WTC11 (cell line): ENCODE measurements around the gene BRK1. TPM values are rescaled to one million over a fixed set of nuclear protein-coding genes. Genes with fewer than 3 reads are reported as not detected.

Source experiments
- ATAC-seq: fragments of 200-7000 bp; cut with Tn5 transposase; 2 replicates; pipeline ENCODE4 v1.10.0; 2021; ENCODE audit warnings: mild to moderate bottlenecking, moderate library complexity
- CTCF ChIA-PET: fragments of 300-600 bp; sonication (Branson Sonifier 250); formaldehyde crosslinking; loops from one replicate; lab custom pipeline; 2021; ENCODE audit warnings: antibody characterized with exemption; lab: Charles Lee
- POLR2A ChIA-PET: fragments of 350-600 bp; sonication (Branson Sonifier 250); formaldehyde crosslinking; loops from one replicate; lab custom pipeline; 2021; ENCODE audit warnings: antibody characterized with exemption; lab: Charles Lee
- DNase-seq: peaks from one replicate; pipeline ENCODE4 v3.0.0; 2021; ENCODE audit warnings: low spot score
- H3K27ac Mint-ChIP-seq: 2 replicates; pipeline ENCODE4 v1.8.0; 2021; ENCODE audit warnings: mixed read lengths
- H3K27me3 Mint-ChIP-seq: 2 replicates; pipeline ENCODE4 v1.8.0; 2021; ENCODE audit warnings: low read depth, mild to moderate bottlenecking, moderate library complexity, mixed read lengths
- H3K36me3 Mint-ChIP-seq: 2 replicates; pipeline ENCODE4 v1.8.0; 2021; ENCODE audit warnings: mixed read lengths
- H3K4me1 Mint-ChIP-seq: 2 replicates; pipeline ENCODE4 v1.8.0; 2022; ENCODE audit warnings: mixed read lengths
- H3K4me3 Mint-ChIP-seq: 2 replicates; pipeline ENCODE4 v1.8.0; 2021; ENCODE audit warnings: mild to moderate bottlenecking, moderate library complexity, mixed read lengths
- H3K9me3 Mint-ChIP-seq: 2 replicates; pipeline ENCODE4 v1.8.0; 2021; ENCODE audit warnings: mixed read lengths
- ESRRA ChIP-seq: sonication (generic); formaldehyde crosslinking; IDR thresholded peaks from 2 replicates; pipeline ENCODE4 v1.8.1; 2022; ENCODE audit warnings: mild to moderate bottlenecking, missing genetic modification reagents, borderline replicate concordance
- GRHL2 ChIP-seq: fragments of 250-450 bp; sonication (Bioruptor Pico); IDR thresholded peaks from 2 replicates; pipeline ENCODE4 v1.8.0; 2022; ENCODE audit warnings: mild to moderate bottlenecking, moderate library complexity; ENCODE audit not compliant: insufficient replicate concordance, severe bottlenecking
- JUN ChIP-seq: sonication (generic); formaldehyde crosslinking; IDR thresholded peaks from 2 replicates; pipeline ENCODE4 v1.8.0; 2023; ENCODE audit warnings: mild to moderate bottlenecking, missing genetic modification reagents
- NR1H2 ChIP-seq: sonication (generic); formaldehyde crosslinking; IDR thresholded peaks from 2 replicates; pipeline ENCODE4 v1.9.0; 2021; ENCODE audit warnings: mild to moderate bottlenecking, moderate library complexity, missing genetic modification reagents
- NR3C1 ChIP-seq: sonication (generic); formaldehyde crosslinking; conservative IDR thresholded peaks from 2 replicates; pipeline ENCODE4 v1.8.1; 2023; ENCODE audit warnings: low read depth, mild to moderate bottlenecking, missing genetic modification reagents
- RELA ChIP-seq: sonication (generic); formaldehyde crosslinking; IDR thresholded peaks from 2 replicates; pipeline ENCODE4 v1.8.1; 2022; ENCODE audit warnings: missing genetic modification reagents, mild to moderate bottlenecking, borderline replicate concordance
- TCF7 ChIP-seq: sonication (generic); formaldehyde crosslinking; IDR thresholded peaks from 2 replicates; pipeline ENCODE4 v1.8.0; 2022; ENCODE audit warnings: mild to moderate bottlenecking, low read depth, missing genetic modification reagents, moderate library complexity
- TEAD1 ChIP-seq: sonication (generic); formaldehyde crosslinking; IDR thresholded peaks from 2 replicates; pipeline ENCODE4 v1.8.0; 2022; ENCODE audit warnings: mild to moderate bottlenecking, missing genetic modification reagents
- ZNF121 ChIP-seq: sonication (generic); formaldehyde crosslinking; IDR thresholded peaks from 2 replicates; pipeline ENCODE4 v1.8.0; 2023; ENCODE audit warnings: missing genetic modification reagents
- ZNF232 ChIP-seq: sonication (generic); formaldehyde crosslinking; IDR thresholded peaks from 2 replicates; pipeline ENCODE4 v1.8.0; 2022; ENCODE audit warnings: mild to moderate bottlenecking, missing genetic modification reagents
- ZNF416 ChIP-seq: fragments of 250-450 bp; sonication (Bioruptor Pico); IDR thresholded peaks from 2 replicates; pipeline ENCODE4 v1.9.0; 2021; ENCODE audit warnings: mild to moderate bottlenecking, inconsistent platforms
- ZNF671 ChIP-seq: fragments of 250-450 bp; sonication (Bioruptor Pico); IDR thresholded peaks from 2 replicates; pipeline ENCODE4 v1.8.0; 2021; ENCODE audit warnings: mild to moderate bottlenecking
- total RNA-seq: library from RNA; stranded (reverse); gene quantifications from 3 replicates; pipeline ENCODE4 v1.2.3, GENCODE V29; 2021
- TF ChIP-seq, protein P1 (sequence below): sonication (generic); formaldehyde crosslinking; IDR thresholded peaks from 2 replicates; pipeline ENCODE4 v1.8.1; 2022; ENCODE audit warnings: mild to moderate bottlenecking, missing genetic modification reagents, moderate library complexity, borderline replicate concordance
- TF ChIP-seq, protein P2 (sequence below): sonication (generic); formaldehyde crosslinking; IDR thresholded peaks from 2 replicates; pipeline ENCODE4 v1.8.1; 2022; ENCODE audit warnings: mild to moderate bottlenecking, moderate library complexity, missing genetic modification reagents
- TF ChIP-seq, protein P3 (sequence below): sonication (generic); formaldehyde crosslinking; conservative IDR thresholded peaks from 2 replicates; pipeline ENCODE4 v1.8.1; 2023; ENCODE audit warnings: mild to moderate bottlenecking, low read depth, missing genetic modification reagents, moderate library complexity
- TF ChIP-seq, protein P4 (sequence below): sonication (generic); formaldehyde crosslinking; IDR thresholded peaks from 2 replicates; pipeline ENCODE4 v1.8.1; 2023; ENCODE audit warnings: mild to moderate bottlenecking, missing genetic modification reagents, borderline replicate concordance
- TF ChIP-seq, protein P5 (sequence below): fragments of 250-450 bp; sonication (Bioruptor Pico); IDR thresholded peaks from 2 replicates; pipeline ENCODE4 v1.9.0; 2021; ENCODE audit warnings: mild to moderate bottlenecking

BRK1 gene
- total RNA-seq, 1 experiment from 2014 or later, result 107 TPM

DNA sequence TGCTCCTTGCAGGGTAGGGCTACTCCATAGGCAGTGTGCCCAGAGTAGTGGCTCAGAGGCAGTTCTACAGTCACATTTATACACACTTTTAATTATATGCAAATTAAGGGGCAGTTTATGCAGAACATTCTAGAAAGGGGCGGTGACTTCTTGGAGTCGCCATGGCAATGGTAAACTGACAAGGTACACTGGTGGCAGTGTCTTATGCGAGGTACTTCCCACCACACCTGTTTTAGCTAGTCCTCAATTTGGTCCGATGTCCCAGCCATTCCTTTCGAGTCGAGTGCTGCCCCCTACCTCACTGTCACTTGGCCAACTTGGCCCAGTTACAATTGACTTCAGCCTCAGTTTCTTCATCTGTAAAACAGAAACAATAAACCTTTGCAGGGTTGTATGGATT lies 45.5 kb downstream of the BRK1 start:
- Mint-ChIP-seq H3K4me1 (no peaks in the 10 kb centered on the region), H3K36me3 (no peaks in the 10 kb centered on the region)
- CTCF ChIA-PET, result interaction anchor here (1.3 to 1.5 kb wide), 2 partner anchors 17 to 26 kb away, joined by 3 to 4 read pairs; no protein-coding TSS in a partner anchor
- TF ChIP-seq, protein P1, sequence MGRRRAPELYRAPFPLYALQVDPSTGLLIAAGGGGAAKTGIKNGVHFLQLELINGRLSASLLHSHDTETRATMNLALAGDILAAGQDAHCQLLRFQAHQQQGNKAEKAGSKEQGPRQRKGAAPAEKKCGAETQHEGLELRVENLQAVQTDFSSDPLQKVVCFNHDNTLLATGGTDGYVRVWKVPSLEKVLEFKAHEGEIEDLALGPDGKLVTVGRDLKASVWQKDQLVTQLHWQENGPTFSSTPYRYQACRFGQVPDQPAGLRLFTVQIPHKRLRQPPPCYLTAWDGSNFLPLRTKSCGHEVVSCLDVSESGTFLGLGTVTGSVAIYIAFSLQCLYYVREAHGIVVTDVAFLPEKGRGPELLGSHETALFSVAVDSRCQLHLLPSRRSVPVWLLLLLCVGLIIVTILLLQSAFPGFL, result no peak
- TF ChIP-seq ZNF416 (no peak), GRHL2 (CRISPR knock-in tag) (no peak), TCF7 (CRISPR knock-in tag) (no peak), ESRRA (CRISPR knock-in tag) (no peak), NR1H2 (CRISPR knock-in tag) (no peak), ZNF671 (CRISPR knock-in tag) (no peak)
- TF ChIP-seq, protein P2, sequence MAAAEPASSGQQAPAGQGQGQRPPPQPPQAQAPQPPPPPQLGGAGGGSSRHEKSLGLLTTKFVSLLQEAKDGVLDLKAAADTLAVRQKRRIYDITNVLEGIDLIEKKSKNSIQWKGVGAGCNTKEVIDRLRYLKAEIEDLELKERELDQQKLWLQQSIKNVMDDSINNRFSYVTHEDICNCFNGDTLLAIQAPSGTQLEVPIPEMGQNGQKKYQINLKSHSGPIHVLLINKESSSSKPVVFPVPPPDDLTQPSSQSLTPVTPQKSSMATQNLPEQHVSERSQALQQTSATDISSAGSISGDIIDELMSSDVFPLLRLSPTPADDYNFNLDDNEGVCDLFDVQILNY (CRISPR knock-in tag), result no peak
- TF ChIP-seq, protein P3, sequence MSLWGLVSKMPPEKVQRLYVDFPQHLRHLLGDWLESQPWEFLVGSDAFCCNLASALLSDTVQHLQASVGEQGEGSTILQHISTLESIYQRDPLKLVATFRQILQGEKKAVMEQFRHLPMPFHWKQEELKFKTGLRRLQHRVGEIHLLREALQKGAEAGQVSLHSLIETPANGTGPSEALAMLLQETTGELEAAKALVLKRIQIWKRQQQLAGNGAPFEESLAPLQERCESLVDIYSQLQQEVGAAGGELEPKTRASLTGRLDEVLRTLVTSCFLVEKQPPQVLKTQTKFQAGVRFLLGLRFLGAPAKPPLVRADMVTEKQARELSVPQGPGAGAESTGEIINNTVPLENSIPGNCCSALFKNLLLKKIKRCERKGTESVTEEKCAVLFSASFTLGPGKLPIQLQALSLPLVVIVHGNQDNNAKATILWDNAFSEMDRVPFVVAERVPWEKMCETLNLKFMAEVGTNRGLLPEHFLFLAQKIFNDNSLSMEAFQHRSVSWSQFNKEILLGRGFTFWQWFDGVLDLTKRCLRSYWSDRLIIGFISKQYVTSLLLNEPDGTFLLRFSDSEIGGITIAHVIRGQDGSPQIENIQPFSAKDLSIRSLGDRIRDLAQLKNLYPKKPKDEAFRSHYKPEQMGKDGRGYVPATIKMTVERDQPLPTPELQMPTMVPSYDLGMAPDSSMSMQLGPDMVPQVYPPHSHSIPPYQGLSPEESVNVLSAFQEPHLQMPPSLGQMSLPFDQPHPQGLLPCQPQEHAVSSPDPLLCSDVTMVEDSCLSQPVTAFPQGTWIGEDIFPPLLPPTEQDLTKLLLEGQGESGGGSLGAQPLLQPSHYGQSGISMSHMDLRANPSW, result no peak
- TF ChIP-seq, protein P4, sequence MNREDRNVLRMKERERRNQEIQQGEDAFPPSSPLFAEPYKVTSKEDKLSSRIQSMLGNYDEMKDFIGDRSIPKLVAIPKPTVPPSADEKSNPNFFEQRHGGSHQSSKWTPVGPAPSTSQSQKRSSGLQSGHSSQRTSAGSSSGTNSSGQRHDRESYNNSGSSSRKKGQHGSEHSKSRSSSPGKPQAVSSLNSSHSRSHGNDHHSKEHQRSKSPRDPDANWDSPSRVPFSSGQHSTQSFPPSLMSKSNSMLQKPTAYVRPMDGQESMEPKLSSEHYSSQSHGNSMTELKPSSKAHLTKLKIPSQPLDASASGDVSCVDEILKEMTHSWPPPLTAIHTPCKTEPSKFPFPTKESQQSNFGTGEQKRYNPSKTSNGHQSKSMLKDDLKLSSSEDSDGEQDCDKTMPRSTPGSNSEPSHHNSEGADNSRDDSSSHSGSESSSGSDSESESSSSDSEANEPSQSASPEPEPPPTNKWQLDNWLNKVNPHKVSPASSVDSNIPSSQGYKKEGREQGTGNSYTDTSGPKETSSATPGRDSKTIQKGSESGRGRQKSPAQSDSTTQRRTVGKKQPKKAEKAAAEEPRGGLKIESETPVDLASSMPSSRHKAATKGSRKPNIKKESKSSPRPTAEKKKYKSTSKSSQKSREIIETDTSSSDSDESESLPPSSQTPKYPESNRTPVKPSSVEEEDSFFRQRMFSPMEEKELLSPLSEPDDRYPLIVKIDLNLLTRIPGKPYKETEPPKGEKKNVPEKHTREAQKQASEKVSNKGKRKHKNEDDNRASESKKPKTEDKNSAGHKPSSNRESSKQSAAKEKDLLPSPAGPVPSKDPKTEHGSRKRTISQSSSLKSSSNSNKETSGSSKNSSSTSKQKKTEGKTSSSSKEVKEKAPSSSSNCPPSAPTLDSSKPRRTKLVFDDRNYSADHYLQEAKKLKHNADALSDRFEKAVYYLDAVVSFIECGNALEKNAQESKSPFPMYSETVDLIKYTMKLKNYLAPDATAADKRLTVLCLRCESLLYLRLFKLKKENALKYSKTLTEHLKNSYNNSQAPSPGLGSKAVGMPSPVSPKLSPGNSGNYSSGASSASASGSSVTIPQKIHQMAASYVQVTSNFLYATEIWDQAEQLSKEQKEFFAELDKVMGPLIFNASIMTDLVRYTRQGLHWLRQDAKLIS (CRISPR knock-in tag), result no peak
- TF ChIP-seq, all 79 proteins: peak for 0
- H3K27me3 Mint-ChIP-seq, result no peaks in the 10 kb centered on the region
- no peak for ATAC-seq
- no peak overlapping the region for H3K4me3 Mint-ChIP-seq
- no peak for DNase-seq
- POLR2A ChIA-PET, result no interaction called here
- no peaks in the 10 kb centered on the region for H3K9me3 Mint-ChIP-seq
- no peak overlapping the region for H3K27ac Mint-ChIP-seq

DNA sequence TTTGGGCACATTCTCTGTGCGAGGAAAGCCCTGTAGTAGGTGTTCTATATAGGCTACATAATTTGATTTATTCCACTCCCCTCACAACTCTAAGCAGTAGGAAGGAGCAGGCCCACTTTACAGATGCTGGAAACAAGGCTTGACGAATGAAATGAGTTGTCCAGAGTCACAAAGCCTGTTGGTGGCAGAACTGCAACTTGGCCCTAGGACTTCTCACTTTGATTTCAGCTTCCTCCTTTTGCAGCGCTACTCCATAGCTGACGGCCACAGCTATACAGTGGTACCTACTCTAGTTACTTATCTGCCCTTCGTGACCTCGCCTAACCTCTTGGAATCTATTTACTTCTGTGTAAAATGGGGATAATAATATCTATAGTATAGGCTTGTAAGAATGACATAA lies 46.7 kb downstream of the BRK1 start:
- no peak overlapping the region for H3K27ac Mint-ChIP-seq
- POLR2A ChIA-PET, result no interaction called here
- ATAC-seq (no peak), DNase-seq (no peak)
- no peaks in the 10 kb centered on the region for H3K9me3 Mint-ChIP-seq
- H3K4me1 Mint-ChIP-seq, result no peaks in the 10 kb centered on the region
- 0 out of 2 replicates have a peak, but pooled peaks cover 3% of the 10 kb centered on the region for H3K27me3 Mint-ChIP-seq
- CTCF ChIA-PET, result no interaction called here
- H3K4me3 Mint-ChIP-seq, result no peak overlapping the region
- no peaks in the 10 kb centered on the region for H3K36me3 Mint-ChIP-seq
- TF ChIP-seq ZNF121 (CRISPR knock-in tag) (no peak), ZNF232 (no peak), NR3C1 (CRISPR knock-in tag) (no peak), TEAD1 (CRISPR knock-in tag) (no peak), NR1H2 (CRISPR knock-in tag) (no peak), RELA (no peak), JUN (no peak)
- TF ChIP-seq, protein P4 (CRISPR knock-in tag), result no peak
- TF ChIP-seq, protein P3, result no peak
- TF ChIP-seq, protein P5, sequence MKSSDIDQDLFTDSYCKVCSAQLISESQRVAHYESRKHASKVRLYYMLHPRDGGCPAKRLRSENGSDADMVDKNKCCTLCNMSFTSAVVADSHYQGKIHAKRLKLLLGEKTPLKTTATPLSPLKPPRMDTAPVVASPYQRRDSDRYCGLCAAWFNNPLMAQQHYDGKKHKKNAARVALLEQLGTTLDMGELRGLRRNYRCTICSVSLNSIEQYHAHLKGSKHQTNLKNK (CRISPR knock-in tag), result no peak
